Trophoblast cell (in vitro differentiated cells and primary cell): ENCODE measurements around the gene MPZL1.
A peak's percentile ranks its signal among the peaks of the same experiment; 100 is the strongest.

Experiments used
- DNase-seq, 2 donors: peaks; one replicate each; pipeline ENCODE4 v3.0.0-alpha.2; 2016
- H2AFZ ChIP-seq: 2 replicates; pipeline ENCODE4 v1.6.1; 2013; ENCODE audit warnings: low read length, moderate library complexity, mild to moderate bottlenecking; ENCODE audit not compliant: insufficient read depth, poor library complexity
- H2AK5ac ChIP-seq: 2 replicates; pipeline ENCODE4 v1.6.1; 2013; ENCODE audit warnings: mild to moderate bottlenecking, low read length
- H2BK120ac ChIP-seq: 2 replicates; pipeline ENCODE4 v1.6.1; 2013; ENCODE audit warnings: low read length, mild to moderate bottlenecking, moderate library complexity; ENCODE audit not compliant: insufficient read depth, poor library complexity
- H2BK12ac ChIP-seq: 2 replicates; pipeline ENCODE4 v1.6.1; 2013; ENCODE audit warnings: mild to moderate bottlenecking, low read length, moderate library complexity
- H2BK5ac ChIP-seq: 2 replicates; pipeline ENCODE4 v1.6.1; 2013; ENCODE audit warnings: low read length, low read depth, moderate library complexity, mild to moderate bottlenecking; ENCODE audit not compliant: poor library complexity
- H3K14ac ChIP-seq: 2 replicates; pipeline ENCODE4 v1.6.1; 2013; ENCODE audit warnings: mild to moderate bottlenecking, low read length
- H3K18ac ChIP-seq: 2 replicates; pipeline ENCODE4 v1.6.1; 2013; ENCODE audit warnings: mild to moderate bottlenecking, low read length
- H3K23ac ChIP-seq: 2 replicates; pipeline ENCODE4 v1.6.1; 2013; ENCODE audit warnings: low read length
- H3K27ac ChIP-seq: 2 replicates; pipeline ENCODE4 v1.5.1; 2013; ENCODE audit warnings: low read depth, mild to moderate bottlenecking, inconsistent platforms, low read length, moderate library complexity
- H3K27me3 ChIP-seq: 2 replicates; pipeline ENCODE4 v1.6.1; 2013; ENCODE audit warnings: inconsistent platforms, mild to moderate bottlenecking, low read length, moderate library complexity; ENCODE audit not compliant: insufficient read depth
- H3K36me3 ChIP-seq, 2 experiments: 1 replicate in 1 of 2; 2 replicates in 1 of 2; pipeline ENCODE4 v1.6.1; 2013; ENCODE audit warnings: low read length in 2 of 2, mild to moderate bottlenecking in 2 of 2, moderate library complexity in 1 of 2; ENCODE audit not compliant: insufficient read depth in 2 of 2, control insufficient read depth in 1 of 2
- H3K4ac ChIP-seq: 2 replicates; pipeline ENCODE4 v1.6.1; 2013; ENCODE audit warnings: low read depth, mild to moderate bottlenecking, low read length, moderate library complexity
- H3K4me1 ChIP-seq, 2 experiments: 1 replicate in 1 of 2; 2 replicates in 1 of 2; pipeline ENCODE4 v1.6.1; 2013; ENCODE audit warnings: low read length in 2 of 2, mild to moderate bottlenecking in 2 of 2, moderate library complexity in 1 of 2; ENCODE audit not compliant: insufficient read depth in 2 of 2, control insufficient read depth in 1 of 2
- H3K4me2 ChIP-seq: 2 replicates; pipeline ENCODE4 v1.6.1; 2013; ENCODE audit warnings: inconsistent platforms, mild to moderate bottlenecking, low read length, moderate library complexity
- H3K4me3 ChIP-seq: 2 replicates; pipeline ENCODE4 v1.5.1; 2013; ENCODE audit warnings: mild to moderate bottlenecking, low read depth, low read length, inconsistent platforms
- H3K79me1 ChIP-seq: one replicate; pipeline ENCODE4 v1.6.1; 2013; ENCODE audit warnings: low read length
- H3K79me2 ChIP-seq: 2 replicates; pipeline ENCODE4 v1.6.1; 2013; ENCODE audit warnings: low read length, mild to moderate bottlenecking; ENCODE audit not compliant: control insufficient read depth, insufficient read depth, poor library complexity
- H3K9ac ChIP-seq: 2 replicates; pipeline ENCODE4 v1.6.1; 2013; ENCODE audit warnings: mild to moderate bottlenecking, low read length
- H3K9me3 ChIP-seq: 2 replicates; pipeline ENCODE4 v1.6.1; 2013; ENCODE audit warnings: low read depth, mild to moderate bottlenecking, control low read depth, inconsistent platforms, low read length; ENCODE audit not compliant: insufficient read depth
- H4K12ac ChIP-seq: 2 replicates; pipeline ENCODE4 v1.6.1; 2013; ENCODE audit warnings: low read depth, mild to moderate bottlenecking, low read length, moderate library complexity
- H4K8ac ChIP-seq: 2 replicates; pipeline ENCODE4 v1.6.1; 2013; ENCODE audit warnings: low read depth, mild to moderate bottlenecking, low read length, moderate library complexity
- H4K91ac ChIP-seq: one replicate; pipeline ENCODE4 v1.6.1; 2013; ENCODE audit warnings: low read depth, mild to moderate bottlenecking, low read length, moderate library complexity
- WGBS: extraction: QIAGEN DNeasy Blood & Tissue Kit; methylation state at CpG from one replicate; pipeline ENCODE4 v1.1.7; 2013; ENCODE audit warnings: missing lambda C conversion rate; ENCODE audit not compliant: insufficient read length, insufficient coverage; ENCODE audit errors: extremely low coverage; 5-methylcytosine and 5-hydroxymethylcytosine counted together

The MPZL1 gene

DNA sequence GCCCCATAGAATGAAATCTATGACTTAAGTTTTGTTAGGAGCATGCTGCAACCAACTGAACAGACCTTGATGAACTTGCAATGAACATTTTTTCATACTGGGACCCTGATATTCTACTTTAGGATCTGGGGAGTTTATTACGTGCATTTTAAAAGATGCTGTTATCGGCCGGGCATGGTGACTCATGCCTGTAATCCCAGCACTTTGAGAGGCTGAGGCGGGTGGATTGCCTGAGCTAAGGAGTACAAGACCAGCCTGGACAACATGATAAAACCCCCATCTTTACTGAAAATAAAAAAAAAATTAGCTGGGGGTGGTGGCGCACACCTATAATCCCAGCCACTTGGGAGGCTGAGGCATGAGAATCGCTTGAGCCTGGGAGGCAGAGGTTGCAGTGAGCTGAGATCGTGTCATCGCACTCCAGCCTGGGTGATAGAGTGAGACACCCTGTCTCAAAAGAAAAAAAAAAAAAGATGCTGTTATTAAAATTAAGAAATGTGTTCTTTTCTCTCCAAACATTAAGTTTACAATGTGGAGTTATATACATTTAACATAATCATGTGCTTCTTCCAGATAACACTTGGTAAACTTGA is 7.1 kb downstream of the MPZL1 start:
- no peak overlapping the region for H3K4me2 ChIP-seq
- no peak overlapping the region for H3K9ac ChIP-seq
- H4K8ac ChIP-seq: no peak overlapping the region
- H3K14ac ChIP-seq: no peak overlapping the region
- H4K12ac ChIP-seq: no peak overlapping the region
- no peak overlapping the region for H3K4me3 ChIP-seq
- H3K27me3 ChIP-seq: no peaks in the 10 kb centered on the region
- H2BK120ac ChIP-seq: no peak overlapping the region
- peaks cover 4% of the 10 kb centered on the region for H3K79me1 ChIP-seq
- no peak overlapping the region for H2AK5ac ChIP-seq
- peaks cover under 1% of the 10 kb centered on the region for H3K9me3 ChIP-seq
- no peak overlapping the region for H4K91ac ChIP-seq
- peaks cover 14 to 28% of the 10 kb centered on the region in 2 experiments for H3K36me3 ChIP-seq
- DNase-seq: peak in 1 of 2 donors; percentile 28
- peaks cover 44% of the 10 kb centered on the region for H3K79me2 ChIP-seq
- no peak overlapping the region for H3K23ac ChIP-seq
- no peak overlapping the region for H3K27ac ChIP-seq
- H2BK5ac ChIP-seq: no peak overlapping the region
- no peak overlapping the region for H2AFZ ChIP-seq
- H2BK12ac ChIP-seq: no peak overlapping the region
- H3K4me1 ChIP-seq: peaks cover 9 to 21% of the 10 kb centered on the region in 2 experiments
- peak overlapping the region; percentile 92 for H3K4ac ChIP-seq
- no CpG with 5 or more reads among the region's 8 CpGs for WGBS
- no peak overlapping the region for H3K18ac ChIP-seq

DNA sequence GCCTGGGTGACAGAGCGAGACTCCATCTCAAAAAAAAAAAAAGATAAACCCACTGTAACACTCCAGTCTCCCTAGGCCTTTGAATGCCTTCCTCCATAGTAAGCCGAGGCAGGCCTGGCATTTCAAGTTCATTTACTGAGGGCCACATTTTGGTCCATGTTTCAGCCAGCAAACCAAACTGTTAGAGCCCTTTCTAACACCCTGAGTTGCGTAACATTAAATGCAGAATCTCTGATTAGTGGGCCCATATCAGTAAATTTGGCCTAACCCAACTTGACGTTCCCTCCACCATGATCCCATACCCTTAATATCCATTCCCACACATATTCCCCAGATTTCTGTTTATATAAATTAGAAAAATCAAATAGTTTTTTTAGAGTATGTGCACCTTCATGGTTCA is 12.4 kb downstream of the MPZL1 start:
- Histone ChIP-seq H3K4ac (peak overlapping the region; percentile 37), H3K36me3 (peaks cover 15 to 38% of the 10 kb centered on the region in 2 experiments), H3K23ac (no peak overlapping the region), H2BK12ac (no peak overlapping the region), H3K18ac (no peak overlapping the region), H4K8ac (no peak overlapping the region), H2BK120ac (no peak overlapping the region), H2AK5ac (no peak overlapping the region), H3K14ac (no peak overlapping the region), H3K4me2 (no peak overlapping the region), H2AFZ (no peak overlapping the region), H4K91ac (no peak overlapping the region), H3K9ac (no peak overlapping the region), H3K79me1 (no peaks in the 10 kb centered on the region), H3K79me2 (peaks cover 41% of the 10 kb centered on the region), H3K27me3 (no peaks in the 10 kb centered on the region), H2BK5ac (no peak overlapping the region), H3K9me3 (no peaks in the 10 kb centered on the region), H3K4me3 (no peak overlapping the region), H3K4me1 (peaks cover 6 to 13% of the 10 kb centered on the region in 2 experiments), H4K12ac (no peak overlapping the region), H3K27ac (no peak overlapping the region)
- DNase-seq: no peak
- WGBS: no CpG with 5 or more reads among the region's 4 CpGs

DNA sequence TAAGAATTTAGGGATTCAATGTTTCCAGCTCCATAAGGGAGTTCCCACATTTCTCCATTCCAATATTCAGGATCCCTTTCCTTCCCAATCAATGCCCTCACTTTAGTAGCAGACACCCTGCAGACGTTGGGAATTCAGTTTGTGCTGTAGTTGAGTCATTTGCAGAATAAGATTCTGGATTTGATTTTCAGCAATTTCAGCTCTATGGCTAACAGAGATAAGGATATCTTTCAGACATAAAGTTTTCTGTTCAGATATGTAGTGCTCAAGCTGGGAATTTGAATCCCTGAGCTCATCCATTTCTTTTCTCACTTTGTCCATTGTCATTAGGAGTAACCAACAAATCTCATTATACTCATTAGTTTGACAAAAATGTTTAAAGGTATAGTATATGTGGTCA is 13.1 kb downstream of the MPZL1 start:
- no peaks in the 10 kb centered on the region for H3K79me1 ChIP-seq

GRCh38 chr1:167737169-167737568 is 15.4 kb downstream of the MPZL1 start:
- Histone ChIP-seq H3K4me3 (no peak overlapping the region), H2BK120ac (no peak overlapping the region), H4K12ac (no peak overlapping the region), H2AFZ (no peak overlapping the region), H3K27ac (no peak overlapping the region), H3K9ac (no peak overlapping the region), H3K23ac (no peak overlapping the region), H2BK5ac (no peak overlapping the region), H3K4me1 (peaks cover 19 to 20% of the 10 kb centered on the region in 2 experiments), H3K79me2 (peaks cover 39% of the 10 kb centered on the region), H3K27me3 (no peaks in the 10 kb centered on the region), H2BK12ac (no peak overlapping the region), H3K14ac (no peak overlapping the region), H3K9me3 (no peaks in the 10 kb centered on the region), H3K79me1 (peaks cover 2% of the 10 kb centered on the region), H4K91ac (no peak overlapping the region), H3K36me3 (peaks cover 8 to 20% of the 10 kb centered on the region in 2 experiments), H3K4ac (peak overlapping the region; percentile 97), H4K8ac (no peak overlapping the region), H3K18ac (no peak overlapping the region), H2AK5ac (no peak overlapping the region), H3K4me2 (no peak overlapping the region)
- WGBS: no CpG with 5 or more reads among the region's 4 CpGs
- no peak for DNase-seq

More for the DNA sequence above, 13.1 kb downstream of the MPZL1 start:
- Histone ChIP-seq H3K9ac (no peak overlapping the region), H3K27me3 (no peaks in the 10 kb centered on the region), H3K36me3 (peaks cover 15 to 38% of the 10 kb centered on the region in 2 experiments), H2AFZ (no peak overlapping the region), H2BK5ac (no peak overlapping the region), H3K23ac (no peak overlapping the region), H3K4me3 (no peak overlapping the region), H3K79me2 (peaks cover 42% of the 10 kb centered on the region), H4K91ac (no peak overlapping the region), H3K4me1 (peaks cover 6 to 15% of the 10 kb centered on the region in 2 experiments), H2BK120ac (no peak overlapping the region), H2BK12ac (no peak overlapping the region), H4K8ac (no peak overlapping the region), H3K14ac (no peak overlapping the region), H3K4ac (peak overlapping the region; percentile 86), H2AK5ac (no peak overlapping the region), H3K27ac (no peak overlapping the region), H3K4me2 (no peak overlapping the region), H3K9me3 (no peaks in the 10 kb centered on the region), H3K18ac (no peak overlapping the region), H4K12ac (no peak overlapping the region)
- no CpG with 5 or more reads among the region's 1 CpG for WGBS
- DNase-seq: no peak
